IPS-18c (cell line): ENCODE results near the gene LHX3.

Source experiments
- H3K4me3 ChIP-seq: 2 replicates; pipeline ENCODE4 v1.7.0; 2013; ENCODE audit warnings: low read depth, mild to moderate bottlenecking, low read length, moderate library complexity; ENCODE audit not compliant: insufficient read depth
- H3K9me3 ChIP-seq: one replicate; pipeline ENCODE4 v1.6.1; 2013; ENCODE audit warnings: mild to moderate bottlenecking, low read length, moderate library complexity; ENCODE audit not compliant: control insufficient read depth, insufficient read depth

Gene LHX3

DNA sequence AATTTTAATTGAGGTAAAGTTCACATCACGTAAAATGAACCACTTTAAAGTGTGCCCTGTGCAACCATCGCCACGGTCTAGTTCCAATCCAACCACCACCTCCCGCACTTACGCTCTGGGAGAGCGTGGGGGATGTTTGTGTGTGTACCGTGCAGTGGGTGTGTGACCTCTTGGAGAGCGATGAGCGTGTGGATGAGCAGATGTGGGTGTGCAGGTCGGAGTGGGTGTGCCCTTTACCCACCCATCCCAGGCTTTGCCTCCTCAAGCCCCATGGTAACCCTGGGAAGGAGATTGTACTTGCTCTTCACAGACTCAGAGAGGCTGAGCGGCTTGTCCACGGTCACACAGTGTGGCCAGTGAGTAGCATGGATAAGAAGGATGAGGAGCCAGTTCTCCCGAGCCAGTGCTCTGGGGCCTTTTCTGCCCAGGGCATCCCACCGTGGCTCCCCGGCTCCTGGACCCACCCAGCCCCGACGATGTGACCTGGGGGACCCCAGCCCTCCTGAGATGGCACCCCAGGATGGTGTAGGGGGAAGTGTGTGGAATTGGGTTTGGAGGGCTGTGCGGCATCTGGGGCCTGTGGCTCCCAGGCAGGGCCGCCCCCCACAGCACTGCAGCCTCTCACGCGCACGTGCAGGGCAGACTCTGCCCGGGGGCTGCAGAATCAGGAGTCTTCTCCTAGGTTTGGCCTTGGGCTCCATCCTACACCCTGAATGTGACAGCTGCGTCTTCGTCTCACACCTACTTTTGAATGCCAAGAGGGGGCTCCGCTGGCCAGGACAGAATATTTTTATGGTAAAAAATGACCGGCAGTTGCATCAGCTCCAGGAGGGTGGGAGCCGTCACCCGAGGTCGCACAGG, 13.6 kb downstream of the LHX3 start:
- H3K9me3 ChIP-seq, result no peaks in the 10 kb centered on the region
- no peak overlapping the region for H3K4me3 ChIP-seq

GRCh38 chr9:136190656-136191055, 14.3 kb downstream of the LHX3 start:
- H3K9me3 ChIP-seq, result no peaks in the 10 kb centered on the region
- no peak overlapping the region for H3K4me3 ChIP-seq

DNA sequence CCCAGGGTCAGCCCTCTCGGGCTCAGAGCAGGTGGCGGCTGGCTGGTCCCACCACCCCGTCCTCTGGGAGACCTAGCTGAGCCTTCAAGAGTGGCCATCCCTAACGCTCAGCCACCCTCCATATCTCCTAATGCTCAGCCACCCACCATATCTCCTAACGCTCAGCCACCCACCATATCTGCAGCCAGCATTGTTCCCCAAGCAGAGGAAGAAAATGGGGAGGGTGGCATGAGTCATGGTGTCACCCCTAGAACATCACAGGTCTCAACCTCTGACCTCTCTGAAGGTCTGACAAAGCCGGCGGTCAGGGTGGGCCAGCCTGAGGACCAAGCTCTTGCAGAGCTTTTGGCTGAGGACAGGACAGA, 14.7 kb downstream of the LHX3 start:
- no peaks in the 10 kb centered on the region for H3K9me3 ChIP-seq
- no peak overlapping the region for H3K4me3 ChIP-seq

DNA sequence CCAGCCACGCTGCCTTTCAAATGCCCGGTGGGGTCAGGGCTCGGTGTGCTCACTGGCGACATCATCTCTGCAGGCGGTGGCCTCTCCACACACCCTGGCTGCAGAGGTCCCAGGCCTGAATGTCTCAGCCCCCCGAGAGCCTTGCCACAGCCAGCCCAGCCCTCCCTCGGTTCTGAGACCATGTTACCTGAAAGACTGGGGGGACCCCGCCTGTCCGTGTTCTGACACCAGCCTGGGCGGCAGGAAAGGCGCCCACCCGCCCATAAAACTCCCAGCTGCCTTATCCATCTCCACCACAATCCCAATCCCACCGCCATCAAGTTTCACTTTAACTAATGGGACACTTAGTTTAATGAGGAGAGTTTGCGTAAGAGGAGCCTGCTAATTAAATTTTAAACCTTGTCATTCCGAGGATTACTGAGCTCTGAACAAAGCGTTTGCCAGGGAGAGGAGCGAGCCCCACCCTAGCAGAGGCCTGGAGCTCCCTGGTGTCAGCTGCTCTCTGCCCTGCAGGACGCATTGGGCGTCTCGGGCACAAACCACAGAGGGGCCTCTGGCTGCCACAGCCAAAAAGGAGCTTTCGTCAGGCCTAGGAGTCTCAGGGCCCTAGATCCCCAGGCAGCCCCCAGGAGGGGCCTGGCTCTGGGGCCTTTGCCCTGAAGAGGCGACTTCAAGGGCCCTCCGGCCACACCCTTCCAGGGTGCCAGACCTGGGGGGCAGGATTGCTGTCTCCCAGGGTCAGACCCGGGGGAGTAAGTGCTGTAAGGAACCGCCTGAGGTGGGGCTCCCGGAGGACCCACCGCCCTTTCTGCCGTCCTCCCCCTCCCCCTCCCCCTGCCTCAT, 15.3 kb downstream of the LHX3 start:
- Histone ChIP-seq H3K4me3 (no peak overlapping the region), H3K9me3 (no peaks in the 10 kb centered on the region)

DNA sequence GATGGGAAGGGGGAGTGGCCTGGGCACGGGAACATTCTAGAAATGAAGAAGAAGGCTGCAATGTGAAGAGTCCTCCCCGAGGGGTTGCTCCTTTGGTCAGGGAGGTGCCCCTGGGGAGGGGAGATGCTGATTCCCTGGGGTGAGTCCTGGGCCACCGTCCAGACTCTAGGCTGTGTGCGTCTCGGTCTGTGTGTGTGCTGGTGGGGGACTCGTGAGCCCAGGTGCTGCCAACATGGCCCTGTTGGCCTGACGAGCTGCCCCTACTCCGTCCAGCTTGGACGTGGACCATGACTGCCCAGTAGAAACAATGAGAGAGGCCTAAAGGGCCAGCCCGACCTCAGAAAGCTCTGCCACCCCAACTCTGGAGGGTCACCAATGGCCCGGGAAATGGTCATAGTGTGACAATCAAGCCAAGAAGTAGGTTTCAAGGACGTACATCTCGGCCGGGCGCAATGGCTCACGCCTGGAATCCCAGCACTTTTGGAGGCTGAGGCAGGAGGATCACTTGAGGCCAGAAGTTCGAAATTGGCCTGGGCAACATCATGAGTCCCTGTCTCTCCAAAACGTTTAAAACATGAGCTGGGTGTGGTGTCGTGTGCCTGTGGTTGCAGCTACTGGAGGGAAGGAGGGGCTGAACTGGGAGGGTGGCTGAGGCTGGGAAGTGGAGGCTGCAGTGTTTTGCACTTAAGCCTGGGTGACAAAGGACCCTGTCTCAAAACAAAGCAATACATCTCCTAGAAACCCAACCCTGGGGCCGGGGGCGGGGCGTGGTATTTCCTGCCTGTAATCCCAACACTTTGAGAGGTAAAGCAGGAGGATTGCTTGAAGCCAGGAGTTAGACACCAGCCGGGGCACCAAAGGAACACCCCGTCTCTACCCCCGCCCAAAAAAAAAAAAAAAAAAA, 17.0 kb downstream of the LHX3 start:
- H3K9me3 ChIP-seq, result no peaks in the 10 kb centered on the region
- H3K4me3 ChIP-seq, result no peak overlapping the region

GRCh38 chr9:136187197-136187596, 17.7 kb downstream of the LHX3 start:
- Histone ChIP-seq H3K9me3 (no peaks in the 10 kb centered on the region), H3K4me3 (no peak overlapping the region)

DNA sequence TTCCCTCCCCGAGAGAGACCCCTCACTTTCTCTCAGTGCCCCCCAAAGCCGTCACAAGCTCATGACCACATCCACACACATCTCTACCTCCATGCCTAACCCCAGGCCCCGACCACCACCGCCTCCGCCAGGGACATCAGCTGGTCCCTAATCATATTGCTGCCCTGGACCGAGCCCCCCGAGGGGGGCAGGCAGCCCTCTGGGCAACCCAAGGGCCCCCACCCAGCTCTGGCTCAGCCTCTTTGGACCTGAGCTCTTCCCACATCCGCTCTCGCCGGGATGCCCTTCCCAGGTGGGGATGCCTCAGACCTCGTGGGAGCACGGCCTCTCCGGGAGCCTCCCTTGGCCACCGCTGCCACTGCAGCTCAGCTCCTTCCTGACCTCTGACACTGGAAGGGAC, 18.5 kb downstream of the LHX3 start:
- no peaks in the 10 kb centered on the region for H3K9me3 ChIP-seq

GRCh38 chr9:136185596-136186366, 19.1 kb downstream of the LHX3 start:
- Histone ChIP-seq H3K4me3 (no peak overlapping the region), H3K9me3 (no peaks in the 10 kb centered on the region)

More for the DNA sequence above, 18.5 kb downstream of the LHX3 start:
- H3K4me3 ChIP-seq, result no peak overlapping the region

DNA sequence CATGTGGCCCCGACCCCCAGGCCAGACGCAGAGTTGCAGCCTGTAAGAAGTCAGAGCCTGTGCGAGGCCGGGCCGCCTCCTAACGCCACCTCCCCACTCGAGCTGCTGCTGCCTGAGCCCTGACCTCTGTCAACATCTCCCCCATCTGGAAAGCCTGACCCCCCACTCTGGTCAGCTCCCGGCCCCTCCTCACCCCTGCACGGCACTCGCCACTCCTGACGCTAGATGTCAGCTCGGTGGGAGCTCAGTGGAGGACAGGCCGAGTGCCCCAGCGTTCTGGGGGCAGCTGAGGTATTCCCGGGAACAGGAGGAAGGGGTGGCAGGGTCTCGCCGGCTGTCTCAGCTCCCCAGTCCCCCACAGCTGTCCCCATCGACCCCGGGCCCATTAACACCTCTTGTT, 19.9 kb downstream of the LHX3 start:
- no peaks in the 10 kb centered on the region for H3K9me3 ChIP-seq
- H3K4me3 ChIP-seq, result no peak overlapping the region

GRCh38 chr9:136182850-136183422, 22.0 kb downstream of the LHX3 start:
- H3K9me3 ChIP-seq, result no peaks in the 10 kb centered on the region
- H3K4me3 ChIP-seq, result no peak overlapping the region

GRCh38 chr9:136182420-136182787, 22.5 kb downstream of the LHX3 start:
- H3K9me3 ChIP-seq, result no peaks in the 10 kb centered on the region
- no peak overlapping the region; the same call in 1 of the 2 replicates for H3K4me3 ChIP-seq

GRCh38 chr9:136181784-136182419, 23.0 kb downstream of the LHX3 start:
- Histone ChIP-seq H3K9me3 (no peaks in the 10 kb centered on the region), H3K4me3 (no peak overlapping the region; the same call in 1 of the 2 replicates)

DNA sequence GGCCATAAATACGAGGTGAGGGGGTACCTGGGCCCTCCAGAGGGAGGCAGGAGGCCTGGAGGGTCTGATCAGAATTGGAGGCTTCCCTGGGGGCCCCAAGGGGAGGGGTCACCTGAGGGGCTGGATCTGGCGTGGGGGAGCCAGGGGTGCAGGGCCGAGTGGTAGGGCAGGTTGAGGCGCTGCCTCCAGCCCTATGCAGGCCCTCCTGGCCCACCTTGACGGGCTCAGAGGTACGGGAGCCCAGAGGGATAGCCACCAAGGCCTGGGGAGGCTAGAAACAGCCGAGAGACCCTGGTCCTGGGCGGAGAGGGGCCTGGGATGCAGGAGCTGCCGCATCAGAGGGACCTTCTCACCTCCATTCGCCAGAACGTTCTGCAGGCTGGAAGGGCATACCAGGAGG, 24.3 kb downstream of the LHX3 start:
- no peaks in the 10 kb centered on the region for H3K9me3 ChIP-seq
- H3K4me3 ChIP-seq, result no peak overlapping the region

DNA sequence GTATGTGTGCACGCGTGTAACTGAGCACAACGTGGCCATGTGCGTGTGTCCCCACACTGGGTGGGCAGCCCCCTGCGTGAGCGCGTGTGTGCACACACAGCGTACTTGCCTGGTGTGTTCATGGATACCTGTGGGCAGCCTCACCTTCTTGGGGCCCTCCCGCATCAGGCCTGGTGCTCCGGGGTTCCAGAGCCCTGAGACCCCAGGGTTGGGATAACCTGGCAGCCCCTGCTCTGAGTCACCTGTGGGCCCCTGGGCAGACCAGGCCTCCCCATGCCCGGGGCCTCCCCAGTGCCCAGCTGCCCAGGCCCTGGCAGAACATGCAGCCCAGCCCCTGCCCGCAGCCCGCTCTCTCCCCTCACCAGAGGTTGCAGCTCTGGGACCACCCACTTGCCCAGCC, 25.2 kb downstream of the LHX3 start:
- H3K9me3 ChIP-seq, result no peaks in the 10 kb centered on the region
- no peak overlapping the region for H3K4me3 ChIP-seq

DNA sequence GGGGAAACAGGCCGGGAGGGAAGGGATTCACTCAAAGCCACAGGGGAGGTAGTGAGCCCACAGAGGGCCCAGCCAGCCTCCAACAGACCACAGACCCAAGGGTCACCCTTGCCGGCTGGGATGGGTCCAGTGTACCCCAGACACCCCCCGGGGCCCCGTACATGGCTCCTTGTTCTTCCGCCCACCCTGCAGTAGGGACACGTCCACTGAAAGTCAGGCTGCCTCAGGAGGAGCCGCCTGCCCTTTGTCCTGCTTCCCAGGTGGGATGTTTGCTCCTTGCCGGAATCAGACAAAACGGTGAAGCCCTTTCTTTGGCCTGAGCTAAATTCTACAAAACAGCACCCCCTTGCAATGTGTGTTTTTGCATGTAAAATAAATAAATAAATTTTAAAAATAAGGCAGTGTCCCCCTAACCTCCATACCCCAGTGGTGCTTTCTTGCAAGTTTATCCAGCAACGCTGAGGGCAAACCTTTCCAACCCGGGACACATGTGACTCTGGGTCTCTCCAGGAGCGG, 25.8 kb downstream of the LHX3 start:
- no peak overlapping the region for H3K4me3 ChIP-seq
- no peaks in the 10 kb centered on the region for H3K9me3 ChIP-seq

DNA sequence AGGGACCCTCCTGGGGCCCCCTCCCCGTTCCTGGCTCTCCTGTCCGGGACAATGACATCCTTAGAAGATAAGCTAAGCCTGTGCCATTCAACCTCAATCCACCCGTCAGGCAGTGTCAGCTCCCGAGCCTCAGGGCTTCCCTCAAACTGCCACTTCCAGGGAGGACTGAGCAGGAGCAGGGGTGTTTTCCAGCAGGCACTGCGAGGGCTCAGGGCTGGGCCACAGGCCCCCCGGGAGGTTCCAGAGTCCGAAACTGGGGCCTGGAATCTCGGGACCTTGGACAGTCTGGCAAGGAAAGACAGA, 26.2 kb downstream of the LHX3 start:
- no peak overlapping the region for H3K4me3 ChIP-seq
- H3K9me3 ChIP-seq, result no peaks in the 10 kb centered on the region
